HT-29 (cell line): Measurements from ENCODE around the gene RAI1. TPM values are rescaled to one million over a fixed set of nuclear protein-coding genes. Genes with fewer than 3 reads are reported as not detected.

Experiments
- DNase-seq: peaks from one replicate; pipeline ENCODE4 v3.0.0-alpha.2; 2015; ENCODE audit warnings: low spot score
- total RNA-seq: library from RNA; depleted of rRNA; stranded (reverse); fragments of >200 nt; shearing (Covaris generic); gene quantifications from 2 replicates; pipeline ENCODE4 v1.2.3, GENCODE V29; 2014

Gene RAI1
- total RNA-seq, 1 experiment from 2014 or later, result 35.4 TPM

DNA sequence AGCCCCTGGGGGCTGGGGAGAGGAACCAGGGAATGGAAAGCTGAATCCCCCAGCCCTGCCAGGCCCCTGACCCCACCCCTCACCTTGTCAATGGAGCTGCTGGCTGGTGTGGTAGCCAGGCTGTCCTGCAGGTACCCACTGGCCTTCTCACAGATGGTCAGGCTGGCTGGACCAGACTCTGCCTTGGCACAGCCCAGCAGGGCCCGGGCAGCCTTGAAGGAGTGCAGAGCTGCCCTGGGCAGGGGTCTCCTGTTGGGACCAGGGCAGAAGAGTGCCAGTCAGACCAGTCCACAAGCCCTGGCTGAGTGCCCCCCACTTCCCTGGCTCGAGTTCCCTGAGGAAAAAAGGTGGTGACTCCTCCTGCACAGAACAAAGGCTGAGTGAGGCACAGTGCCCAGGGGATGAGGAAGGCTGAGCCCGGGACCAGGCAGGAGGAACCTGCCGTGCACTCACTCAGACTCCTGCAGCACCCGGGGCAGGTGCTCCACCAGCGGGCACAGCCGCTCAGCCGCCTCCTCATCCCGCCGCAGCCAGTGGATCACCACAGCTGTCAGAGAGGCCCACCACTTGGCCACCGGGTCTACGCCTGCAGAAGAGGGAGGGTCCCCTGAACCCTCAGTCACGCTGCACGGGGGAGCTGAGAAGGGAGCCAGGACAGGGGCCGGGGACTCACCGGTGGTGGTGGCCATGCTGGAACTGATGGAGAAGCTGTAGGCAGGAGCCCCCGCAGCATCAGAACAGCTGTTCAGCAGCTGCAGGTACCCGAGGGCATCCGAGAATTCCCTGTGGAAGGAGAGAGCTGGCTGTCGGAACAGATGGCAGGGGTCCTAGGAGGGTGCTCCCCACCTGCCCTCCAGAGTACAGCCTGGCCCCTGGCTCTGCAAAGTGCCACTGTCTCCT lies 133.2 kb downstream of the RAI1 start:
- DNase-seq, result no peak

GRCh38 chr17:17815062-17815406 lies 133.8 kb downstream of the RAI1 start:
- no peak for DNase-seq

GRCh38 chr17:17815436-17816200 lies 134.4 kb downstream of the RAI1 start:
- no peak for DNase-seq

DNA sequence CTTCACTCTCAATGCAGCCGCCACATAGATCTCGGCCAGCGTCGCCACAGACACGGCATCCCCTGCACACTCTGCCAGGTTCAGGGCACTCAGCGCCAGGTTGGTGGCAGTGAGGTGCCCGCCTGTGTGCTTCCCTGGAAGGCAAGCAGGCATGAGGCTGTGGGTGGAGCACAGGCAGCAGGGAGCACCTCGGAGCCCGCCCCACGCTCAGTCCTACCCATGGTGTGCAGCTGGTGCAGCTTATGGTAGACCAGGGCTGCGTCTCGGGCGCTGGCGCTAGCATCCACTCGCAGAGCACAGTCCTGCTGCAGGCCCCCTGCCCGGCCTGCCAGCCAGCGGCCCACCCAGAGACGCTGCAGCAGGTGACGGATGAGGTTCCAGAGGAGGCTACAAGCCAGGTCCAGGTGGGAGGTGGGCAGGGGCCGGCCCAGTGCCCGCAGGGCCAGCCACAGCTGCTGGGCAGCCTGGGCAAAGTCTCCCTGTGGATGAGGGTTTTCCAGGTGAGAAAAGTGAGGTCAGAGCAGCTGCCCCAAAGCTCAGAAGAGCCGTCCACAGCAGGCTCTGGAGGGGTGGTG lies 135.1 kb downstream of the RAI1 start:
- DNase-seq, result no peak

DNA sequence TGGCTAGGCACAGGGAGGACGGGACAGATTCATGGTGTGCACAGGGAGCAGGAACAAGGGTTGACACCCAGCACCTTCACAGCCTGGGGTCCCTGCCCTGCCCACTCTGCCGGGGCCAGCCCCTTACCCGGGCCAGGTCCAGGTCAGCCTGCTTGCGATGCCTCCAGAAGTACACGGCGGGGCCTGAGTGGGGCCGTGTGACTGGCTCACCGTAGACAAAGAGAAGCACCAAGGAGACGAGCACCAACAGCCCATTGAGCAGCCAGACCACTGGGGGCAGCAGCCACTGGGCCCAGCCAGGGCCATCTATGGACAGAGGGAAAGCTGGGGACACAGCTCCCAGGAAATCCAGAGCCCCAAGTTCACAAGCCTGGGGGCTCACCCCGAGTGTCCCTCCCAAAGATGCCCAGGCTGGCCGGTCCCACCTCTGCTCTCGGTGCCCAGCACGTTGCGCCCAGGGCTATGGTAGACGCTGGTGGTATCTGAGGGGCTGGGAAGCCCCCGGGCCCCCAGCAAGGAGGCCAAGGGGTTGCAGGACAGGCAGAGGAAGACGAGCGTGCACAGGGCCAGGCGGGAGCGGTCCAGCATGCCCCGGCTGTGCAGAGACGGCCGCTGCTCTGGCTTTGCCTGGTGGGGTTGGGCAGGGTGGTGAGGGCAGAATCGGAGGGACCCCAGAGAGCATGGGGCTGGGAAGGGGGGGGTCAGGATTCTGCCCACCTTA lies 135.7 kb downstream of the RAI1 start:
- DNase-seq, result no peak

DNA sequence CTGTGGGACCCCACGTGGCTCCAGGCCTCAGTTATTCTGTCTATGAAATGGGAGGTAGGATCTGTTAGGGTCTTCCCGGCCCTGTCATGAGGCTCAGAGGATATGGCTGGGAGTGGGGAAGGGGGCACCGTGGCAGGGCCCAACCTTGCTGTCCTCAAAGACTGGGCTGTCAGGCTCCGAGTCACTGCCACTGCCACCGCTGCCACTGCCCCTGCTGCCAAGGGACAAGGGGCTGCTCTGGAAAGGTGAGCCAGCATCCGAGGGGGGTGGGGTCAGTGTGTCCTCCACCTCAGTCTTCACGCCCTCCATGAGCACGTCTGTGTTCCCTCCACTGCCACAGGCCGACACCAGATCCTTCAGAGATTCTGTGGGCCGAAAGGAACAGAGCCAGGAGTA lies 136.3 kb downstream of the RAI1 start:
- no peak for DNase-seq

DNA sequence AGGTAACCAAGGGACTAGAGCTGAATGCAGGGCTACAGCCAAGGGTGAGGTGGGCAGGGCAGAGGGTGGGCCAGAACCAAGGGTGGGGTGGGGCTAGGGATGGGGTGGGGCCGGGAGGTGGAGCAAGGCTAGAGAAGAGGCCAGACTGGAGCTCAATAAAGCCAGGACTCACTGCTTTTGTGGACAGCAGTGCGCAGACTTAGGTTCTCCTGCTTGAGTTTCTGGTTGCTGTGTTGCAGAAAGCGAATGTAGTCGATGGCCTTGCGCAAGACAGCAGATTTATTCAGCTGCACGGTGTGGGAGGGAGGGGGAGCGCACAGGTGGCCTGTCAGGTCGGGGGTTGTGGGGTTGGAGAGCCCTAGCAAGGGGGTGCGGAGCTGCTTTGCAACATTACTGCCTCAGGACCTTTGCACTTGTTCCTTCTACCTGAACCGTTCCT lies 136.8 kb downstream of the RAI1 start:
- DNase-seq, result peak; percentile 63

GRCh38 chr17:17819111-17819510 lies 137.9 kb downstream of the RAI1 start:
- no peak for DNase-seq

- DNase-seq, result peak; percentile 86
Measured at GRCh38 chr17:17819561-17819995, 138.3 kb downstream of the RAI1 start.

- no peak for DNase-seq
Measured at GRCh38 chr17:17820046-17820445, 138.8 kb downstream of the RAI1 start.

- DNase-seq, result no peak
Measured at GRCh38 chr17:17820463-17821158, 139.4 kb downstream of the RAI1 start.

GRCh38 chr17:17822189-17822588 lies 140.9 kb downstream of the RAI1 start:
- no peak for DNase-seq

GRCh38 chr17:17822616-17823015 lies 141.4 kb downstream of the RAI1 start:
- DNase-seq, result no peak

- peak; percentile 86 for DNase-seq
Measured at GRCh38 chr17:17823433-17824118, 142.3 kb downstream of the RAI1 start.

- no peak for DNase-seq
Measured at GRCh38 chr17:17824119-17824782, 143.0 kb downstream of the RAI1 start.

DNA sequence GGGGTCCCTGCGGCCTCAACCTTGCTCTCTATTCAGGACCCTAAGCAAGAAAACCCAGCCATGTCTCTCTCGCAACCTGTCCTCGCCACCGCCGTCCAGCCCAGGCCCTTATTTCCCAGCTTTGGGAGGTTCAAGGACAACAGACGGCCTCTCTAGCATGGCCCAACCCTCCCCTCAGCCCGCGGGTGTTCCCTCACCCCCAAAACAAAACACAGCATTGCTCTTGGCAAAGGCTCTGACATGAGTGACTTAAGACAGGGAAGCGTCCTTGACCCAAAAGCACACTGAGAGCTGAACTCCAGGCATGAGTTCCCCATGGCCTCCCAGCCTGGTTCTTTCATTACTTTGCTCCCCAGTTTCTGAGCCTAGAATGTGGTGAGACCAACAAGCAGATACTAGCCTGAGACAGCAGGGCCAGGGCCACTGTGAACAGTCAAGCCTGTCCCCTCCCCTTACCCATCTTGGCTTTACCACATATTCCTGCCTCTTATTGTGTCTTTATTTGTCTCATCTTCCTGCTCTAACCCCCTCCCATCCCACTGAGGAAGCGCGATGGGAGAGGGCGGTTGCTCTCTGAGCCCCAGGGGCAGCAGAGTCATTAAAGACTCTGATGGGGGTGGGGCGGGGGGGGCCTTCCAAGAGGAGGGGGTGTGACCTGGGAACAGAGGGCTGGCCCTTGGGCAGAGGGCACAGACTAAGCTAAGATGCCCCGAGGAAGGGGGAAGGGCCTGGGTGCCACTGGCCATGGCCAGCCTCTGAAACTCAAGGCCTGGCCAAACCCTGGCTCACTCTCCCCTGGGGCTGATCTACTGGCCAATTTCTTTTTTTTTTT lies 143.7 kb downstream of the RAI1 start:
- no peak for DNase-seq

DNA sequence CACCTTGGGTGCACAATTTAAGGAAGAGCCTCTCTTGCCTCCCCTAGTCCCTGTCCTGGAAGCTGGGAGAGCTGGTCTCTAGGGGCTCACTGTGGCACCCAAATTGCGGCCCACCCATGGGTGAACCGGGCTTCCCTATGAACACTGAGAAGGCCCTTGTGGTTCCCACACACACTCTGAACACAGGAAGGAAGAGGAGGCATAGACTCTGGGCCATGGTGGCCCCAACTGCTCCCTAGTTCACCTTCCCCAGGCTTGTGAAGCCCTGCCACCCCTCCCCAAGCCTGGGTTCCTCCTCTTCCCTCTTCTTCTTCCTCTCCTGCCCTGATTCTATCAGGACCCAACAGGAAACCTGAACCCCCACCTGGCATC lies 145.1 kb downstream of the RAI1 start:
- DNase-seq, result no peak

GRCh38 chr17:17826942-17827785 lies 145.9 kb downstream of the RAI1 start:
- DNase-seq, result no peak
